HG02623 (cell line): ENCODE results near the gene USP40.

Source experiments
- ATAC-seq: cut with Tn5 transposase; IDR thresholded peaks from one replicate; pipeline ENCODE4 v1.9.1; 2021; ENCODE audit warnings: moderate library complexity; ENCODE audit not compliant: unreplicated experiment

Gene USP40

GRCh38 chr2:233501198-233502076 lies 65.1 kb downstream of the USP40 start:
- ATAC-seq: no peak

- ATAC-seq: no peak
These were observed 66.7 kb downstream of the USP40 start for GRCh38 chr2:233499928-233500327.

GRCh38 chr2:233498126-233498525 lies 68.5 kb downstream of the USP40 start:
- ATAC-seq: no peak

GRCh38 chr2:233497692-233498091 lies 68.9 kb downstream of the USP40 start:
- no peak for ATAC-seq

GRCh38 chr2:233495503-233496496 lies 70.8 kb downstream of the USP40 start:
- ATAC-seq: no peak

GRCh38 chr2:233492751-233493150 lies 73.8 kb downstream of the USP40 start:
- ATAC-seq: no peak

- ATAC-seq: no peak
These were observed 74.5 kb downstream of the USP40 start for GRCh38 chr2:233492078-233492477.

GRCh38 chr2:233491326-233491725 lies 75.3 kb downstream of the USP40 start:
- no peak for ATAC-seq

GRCh38 chr2:233490831-233491230 lies 75.8 kb downstream of the USP40 start:
- ATAC-seq: no peak

GRCh38 chr2:233489666-233490065 lies 76.9 kb downstream of the USP40 start:
- no peak for ATAC-seq

- no peak for ATAC-seq
These were observed 77.4 kb downstream of the USP40 start for GRCh38 chr2:233489143-233489542.

- no peak for ATAC-seq
These were observed 78.7 kb downstream of the USP40 start for GRCh38 chr2:233487748-233488345.

- no peak for ATAC-seq
These were observed 79.6 kb downstream of the USP40 start for GRCh38 chr2:233486778-233487552.

GRCh38 chr2:233486357-233486756 lies 80.2 kb downstream of the USP40 start:
- ATAC-seq: no peak

- no peak for ATAC-seq
These were observed 80.9 kb downstream of the USP40 start for GRCh38 chr2:233485726-233486125.

- no peak for ATAC-seq
These were observed 84.0 kb downstream of the USP40 start for GRCh38 chr2:233482616-233483015.

- no peak for ATAC-seq
These were observed 85.0 kb downstream of the USP40 start for GRCh38 chr2:233481368-233482142.

GRCh38 chr2:233480490-233481202 lies 85.9 kb downstream of the USP40 start:
- no peak for ATAC-seq
